ENCODE data around the gene PPP3CA.

GRCh38 chr4:101224358-101225218, 122.7 kb downstream of the PPP3CA start:
- TF ChIP-seq POLR2A (IDR thresholded peaks at IDR 0.05): no peak
- TF ChIP-seq, protein P1, sequence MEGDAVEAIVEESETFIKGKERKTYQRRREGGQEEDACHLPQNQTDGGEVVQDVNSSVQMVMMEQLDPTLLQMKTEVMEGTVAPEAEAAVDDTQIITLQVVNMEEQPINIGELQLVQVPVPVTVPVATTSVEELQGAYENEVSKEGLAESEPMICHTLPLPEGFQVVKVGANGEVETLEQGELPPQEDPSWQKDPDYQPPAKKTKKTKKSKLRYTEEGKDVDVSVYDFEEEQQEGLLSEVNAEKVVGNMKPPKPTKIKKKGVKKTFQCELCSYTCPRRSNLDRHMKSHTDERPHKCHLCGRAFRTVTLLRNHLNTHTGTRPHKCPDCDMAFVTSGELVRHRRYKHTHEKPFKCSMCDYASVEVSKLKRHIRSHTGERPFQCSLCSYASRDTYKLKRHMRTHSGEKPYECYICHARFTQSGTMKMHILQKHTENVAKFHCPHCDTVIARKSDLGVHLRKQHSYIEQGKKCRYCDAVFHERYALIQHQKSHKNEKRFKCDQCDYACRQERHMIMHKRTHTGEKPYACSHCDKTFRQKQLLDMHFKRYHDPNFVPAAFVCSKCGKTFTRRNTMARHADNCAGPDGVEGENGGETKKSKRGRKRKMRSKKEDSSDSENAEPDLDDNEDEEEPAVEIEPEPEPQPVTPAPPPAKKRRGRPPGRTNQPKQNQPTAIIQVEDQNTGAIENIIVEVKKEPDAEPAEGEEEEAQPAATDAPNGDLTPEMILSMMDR (IDR thresholded peaks at IDR 0.05): no peak
